MM.1S (cell line): ENCODE results near the gene C3.

Experiments used
- CTCF ChIP-seq: fragments of 300-600 bp; sonication (generic); IDR thresholded peaks from 2 replicates; pipeline ENCODE4 v1.5.1; 2016; ENCODE audit warnings: antibody characterized with exemption, low read length, mixed read lengths
- EZH2 ChIP-seq: fragments of 300-600 bp; sonication (generic); optimal IDR thresholded peaks from 2 replicates; pipeline ENCODE3; 2017; ENCODE audit warnings: low read depth, mild to moderate bottlenecking, antibody characterized with exemption, low read length, mixed read lengths
- EZH2phosphoT487 ChIP-seq: fragments of 300-600 bp; sonication (generic); IDR thresholded peaks from 2 replicates; pipeline ENCODE4 v1.6.1; 2018; ENCODE audit warnings: antibody characterized with exemption, low read length

GRCh38 chr19:6744381-6745301 is 24.2 kb upstream of the C3 start:
- no peak for TF ChIP-seq CTCF
- TF ChIP-seq EZH2: no peak
- no peak for TF ChIP-seq EZH2phosphoT487
